ENCODE data around the gene NAPEPLD. TPM values are rescaled to one million over a fixed set of nuclear protein-coding genes. Genes with fewer than 3 reads are reported as not detected.

Gene NAPEPLD
- total RNA-seq, 1 donor from 2014 or later = 13.3 TPM

DNA sequence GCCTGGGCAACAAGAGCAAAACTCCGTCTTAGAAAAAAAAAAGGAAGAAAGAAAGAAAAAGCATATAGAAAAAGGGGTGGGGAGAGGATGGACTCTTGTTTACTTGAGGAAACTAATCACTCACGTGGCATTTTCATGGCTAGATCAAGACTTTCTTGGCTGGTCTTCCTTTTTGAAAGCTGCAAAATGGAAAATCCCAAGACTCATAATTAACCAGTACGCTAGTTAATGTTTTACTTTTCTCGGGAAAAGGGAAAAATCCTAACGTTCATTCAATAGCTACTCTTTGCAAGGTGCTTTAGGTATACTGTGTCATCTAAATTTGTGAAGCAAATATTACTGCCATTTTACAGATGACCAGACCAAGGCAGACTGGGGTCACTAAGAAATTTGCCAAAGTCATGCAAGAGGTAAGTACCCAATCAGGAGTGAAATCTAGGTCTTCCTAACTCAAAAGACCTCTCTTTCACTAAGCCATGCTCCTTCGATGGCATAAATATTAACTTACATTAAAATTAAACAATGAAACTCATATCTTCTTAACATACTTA, 24.4 kb downstream of the NAPEPLD start:
- H3K4me3 ChIP-seq = no peak overlapping the region
- intact Hi-C loops (cut with DNase I) = no loop called here
- TF ChIP-seq, protein P1, sequence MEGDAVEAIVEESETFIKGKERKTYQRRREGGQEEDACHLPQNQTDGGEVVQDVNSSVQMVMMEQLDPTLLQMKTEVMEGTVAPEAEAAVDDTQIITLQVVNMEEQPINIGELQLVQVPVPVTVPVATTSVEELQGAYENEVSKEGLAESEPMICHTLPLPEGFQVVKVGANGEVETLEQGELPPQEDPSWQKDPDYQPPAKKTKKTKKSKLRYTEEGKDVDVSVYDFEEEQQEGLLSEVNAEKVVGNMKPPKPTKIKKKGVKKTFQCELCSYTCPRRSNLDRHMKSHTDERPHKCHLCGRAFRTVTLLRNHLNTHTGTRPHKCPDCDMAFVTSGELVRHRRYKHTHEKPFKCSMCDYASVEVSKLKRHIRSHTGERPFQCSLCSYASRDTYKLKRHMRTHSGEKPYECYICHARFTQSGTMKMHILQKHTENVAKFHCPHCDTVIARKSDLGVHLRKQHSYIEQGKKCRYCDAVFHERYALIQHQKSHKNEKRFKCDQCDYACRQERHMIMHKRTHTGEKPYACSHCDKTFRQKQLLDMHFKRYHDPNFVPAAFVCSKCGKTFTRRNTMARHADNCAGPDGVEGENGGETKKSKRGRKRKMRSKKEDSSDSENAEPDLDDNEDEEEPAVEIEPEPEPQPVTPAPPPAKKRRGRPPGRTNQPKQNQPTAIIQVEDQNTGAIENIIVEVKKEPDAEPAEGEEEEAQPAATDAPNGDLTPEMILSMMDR (IDR thresholded peaks at IDR 0.05) = no peak
- H3K9me3 ChIP-seq = no peaks in the 10 kb centered on the region
- peaks cover 37% of the 10 kb centered on the region for H3K36me3 ChIP-seq
- no peaks in the 10 kb centered on the region for H3K4me1 ChIP-seq
- DNase-seq (no peak), ATAC-seq (no peak)
- no peak overlapping the region for H3K27ac ChIP-seq
- H3K27me3 ChIP-seq = no peaks in the 10 kb centered on the region

GRCh38 chr7:103123529-103123928, 25.4 kb downstream of the NAPEPLD start:
- ATAC-seq (no peak), DNase-seq (no peak)
- H3K27me3 ChIP-seq = no peaks in the 10 kb centered on the region
- no peaks in the 10 kb centered on the region for H3K9me3 ChIP-seq
- no peak overlapping the region for H3K4me3 ChIP-seq
- no peaks in the 10 kb centered on the region for H3K4me1 ChIP-seq
- H3K36me3 ChIP-seq = peaks cover 38% of the 10 kb centered on the region
- intact Hi-C loops (cut with DNase I) = no loop called here
- H3K27ac ChIP-seq = no peak overlapping the region
- TF ChIP-seq, protein P1 (IDR thresholded peaks at IDR 0.05) = no peak

DNA sequence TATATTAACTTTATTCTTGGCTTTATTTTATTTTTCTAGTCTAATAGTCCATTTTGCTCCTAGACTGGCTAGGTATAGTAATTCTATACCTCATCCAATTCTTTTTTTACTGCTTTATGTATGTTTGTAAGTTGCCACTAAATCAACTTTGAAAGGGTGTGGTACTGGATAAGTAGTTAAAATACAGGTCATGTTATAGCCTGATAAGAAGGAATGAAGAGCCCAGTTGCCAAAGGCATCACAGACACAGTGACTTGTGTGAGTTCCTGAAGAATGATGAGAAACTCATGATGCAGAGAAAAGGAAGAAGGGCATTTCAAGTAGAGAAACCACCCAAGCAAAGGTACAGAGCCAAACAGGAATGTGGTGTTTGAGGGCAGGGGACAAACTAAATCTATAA, 27.3 kb downstream of the NAPEPLD start:
- Histone ChIP-seq H3K4me1 (no peaks in the 10 kb centered on the region), H3K27ac (no peak overlapping the region), H3K9me3 (no peaks in the 10 kb centered on the region), H3K36me3 (peaks cover 29% of the 10 kb centered on the region), H3K4me3 (no peak overlapping the region), H3K27me3 (no peaks in the 10 kb centered on the region)
- no peak for DNase-seq
- TF ChIP-seq, protein P1 (IDR thresholded peaks at IDR 0.05) = no peak
- intact Hi-C loops (cut with DNase I) = no loop called here
- no peak for ATAC-seq

DNA sequence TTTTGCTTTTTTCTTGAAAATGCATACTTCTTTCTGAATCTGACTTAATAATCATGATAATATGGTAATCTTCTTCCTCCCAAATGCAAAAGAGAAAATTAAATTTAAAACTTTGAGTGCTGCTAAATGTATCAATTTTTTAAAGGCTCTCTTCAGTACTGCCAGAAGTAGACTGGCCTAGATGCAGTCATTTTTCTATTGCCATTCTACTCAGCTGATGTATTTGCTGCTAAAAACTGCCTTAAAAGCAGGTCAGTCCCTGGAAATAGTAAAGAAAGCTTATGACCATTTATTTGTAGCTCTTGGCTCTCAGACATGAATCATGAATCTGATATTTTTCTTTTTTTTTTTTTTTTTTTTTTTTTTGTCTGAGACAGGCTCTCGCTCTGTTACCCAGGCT, 28.5 kb downstream of the NAPEPLD start:
- H3K9me3 ChIP-seq = no peaks in the 10 kb centered on the region
- H3K4me3 ChIP-seq = no peak overlapping the region
- H3K36me3 ChIP-seq = peaks cover 19% of the 10 kb centered on the region
- intact Hi-C loops (cut with DNase I) = no loop called here
- no peaks in the 10 kb centered on the region for H3K27me3 ChIP-seq
- no peak overlapping the region for H3K27ac ChIP-seq
- TF ChIP-seq, protein P1 (IDR thresholded peaks at IDR 0.05) = no peak
- ATAC-seq (no peak), DNase-seq (no peak)
- no peaks in the 10 kb centered on the region for H3K4me1 ChIP-seq

- DNase-seq (no peak), ATAC-seq (no peak)
- Histone ChIP-seq H3K27me3 (no peaks in the 10 kb centered on the region), H3K27ac (no peak overlapping the region), H3K4me3 (no peak overlapping the region), H3K9me3 (no peaks in the 10 kb centered on the region), H3K4me1 (no peaks in the 10 kb centered on the region), H3K36me3 (peaks cover 19% of the 10 kb centered on the region)
- TF ChIP-seq, protein P1 (IDR thresholded peaks at IDR 0.05) = no peak
- intact Hi-C loops (cut with DNase I) = no loop called here
These were observed 29.1 kb downstream of the NAPEPLD start for GRCh38 chr7:103119791-103120291.

DNA sequence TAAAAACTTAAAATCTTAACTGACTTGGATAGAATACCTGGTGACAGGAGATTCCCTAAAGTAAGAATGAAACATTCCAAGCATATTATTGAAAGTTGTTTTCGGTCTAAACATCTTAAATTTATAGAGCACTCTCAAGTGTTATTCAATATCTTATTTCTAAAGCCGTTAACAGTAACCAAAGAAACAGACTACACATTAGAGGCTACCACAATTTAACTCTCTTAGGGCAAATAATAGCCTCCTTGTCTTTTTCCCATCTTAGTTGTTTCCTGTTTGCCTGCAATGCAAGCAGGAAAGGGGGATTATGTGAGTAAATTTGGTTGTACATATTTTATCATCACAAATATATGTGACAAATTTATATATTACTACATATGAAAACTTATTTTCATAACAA, 31.4 kb downstream of the NAPEPLD start:
- Histone ChIP-seq H3K36me3 (peaks cover 19% of the 10 kb centered on the region), H3K4me3 (no peak overlapping the region), H3K27ac (no peak overlapping the region), H3K4me1 (no peaks in the 10 kb centered on the region), H3K9me3 (no peaks in the 10 kb centered on the region), H3K27me3 (no peaks in the 10 kb centered on the region)
- DNase-seq (no peak), ATAC-seq (no peak)
- intact Hi-C loops (cut with DNase I) = no loop called here
- TF ChIP-seq, protein P1 (IDR thresholded peaks at IDR 0.05) = no peak
